HL-60 (cell line): Measurements from ENCODE around the gene CALCA.

Experiments
- GABPA ChIP-seq: IDR thresholded peaks from 2 replicates; pipeline ENCODE4 v1.6.1; 2012; ENCODE audit warnings: low read depth
- REST ChIP-seq: IDR thresholded peaks from 2 replicates; pipeline ENCODE4 v1.6.1; 2012; ENCODE audit warnings: low read depth; ENCODE audit not compliant: insufficient replicate concordance
- TF ChIP-seq, protein P1 (sequence below): IDR thresholded peaks from one replicate; pipeline ENCODE4 v1.5.1; 2011; ENCODE audit warnings: low read length, control low read depth, inconsistent platforms; ENCODE audit not compliant: insufficient read depth

DNA sequence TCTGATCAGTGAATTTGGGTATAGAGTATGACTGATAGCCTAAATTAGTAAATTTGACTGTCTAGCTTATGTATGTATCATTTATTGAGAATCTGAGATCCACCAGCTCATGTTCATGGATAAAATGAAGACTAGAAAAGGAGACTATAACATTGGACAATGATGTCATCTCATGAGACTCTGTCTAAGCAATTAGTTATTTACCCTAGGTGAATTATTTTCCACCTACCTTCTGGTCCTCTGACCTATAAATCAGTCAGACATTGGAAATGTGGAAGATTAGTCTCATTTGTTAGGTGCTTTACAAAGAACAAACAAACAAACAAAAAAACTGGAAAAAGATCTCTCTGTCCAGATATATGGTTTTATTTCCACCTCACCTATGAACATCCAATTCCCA, 38.7 kb upstream of the CALCA start:
- TF ChIP-seq, protein P1, sequence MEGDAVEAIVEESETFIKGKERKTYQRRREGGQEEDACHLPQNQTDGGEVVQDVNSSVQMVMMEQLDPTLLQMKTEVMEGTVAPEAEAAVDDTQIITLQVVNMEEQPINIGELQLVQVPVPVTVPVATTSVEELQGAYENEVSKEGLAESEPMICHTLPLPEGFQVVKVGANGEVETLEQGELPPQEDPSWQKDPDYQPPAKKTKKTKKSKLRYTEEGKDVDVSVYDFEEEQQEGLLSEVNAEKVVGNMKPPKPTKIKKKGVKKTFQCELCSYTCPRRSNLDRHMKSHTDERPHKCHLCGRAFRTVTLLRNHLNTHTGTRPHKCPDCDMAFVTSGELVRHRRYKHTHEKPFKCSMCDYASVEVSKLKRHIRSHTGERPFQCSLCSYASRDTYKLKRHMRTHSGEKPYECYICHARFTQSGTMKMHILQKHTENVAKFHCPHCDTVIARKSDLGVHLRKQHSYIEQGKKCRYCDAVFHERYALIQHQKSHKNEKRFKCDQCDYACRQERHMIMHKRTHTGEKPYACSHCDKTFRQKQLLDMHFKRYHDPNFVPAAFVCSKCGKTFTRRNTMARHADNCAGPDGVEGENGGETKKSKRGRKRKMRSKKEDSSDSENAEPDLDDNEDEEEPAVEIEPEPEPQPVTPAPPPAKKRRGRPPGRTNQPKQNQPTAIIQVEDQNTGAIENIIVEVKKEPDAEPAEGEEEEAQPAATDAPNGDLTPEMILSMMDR, result no peak
- TF ChIP-seq GABPA (no peak), REST (no peak)
